Immature natural killer cell (primary cell): ENCODE data around the gene BTG4. TPM values are rescaled to one million over a fixed set of nuclear protein-coding genes. Genes with fewer than 3 reads are reported as not detected.

Source experiments
- polyA plus RNA-seq, 3 donors: library from polyadenylated mRNA; unstranded; fragments of 300-500 nt; fragmentation: Illumina TruSeq; gene quantifications; one replicate each; pipeline ENCODE4 v1.2.3, GENCODE V29; 2021

BTG4 gene
- polyA plus RNA-seq, 3 donors from 2014 or later = not detected

Other genes starting within 250 kb of the BTG4 start
- not detected for gene POU2AF3, start 213.8 kb downstream of the BTG4 start, polyA plus RNA-seq
- under 1 TPM in 1 of 3 donors, not detected in 2; 0.09 TPM for gene POU2AF1, start 133.1 kb downstream of the BTG4 start, polyA plus RNA-seq
- not detected for gene HOATZ, start 2.4 kb upstream of the BTG4 start, polyA plus RNA-seq
- gene LAYN, start 28.3 kb upstream of the BTG4 start, polyA plus RNA-seq = 1 to 10 TPM in 1 of 3 donors, not detected in 2; 1.6 TPM
- gene SIK2, start 90.1 kb upstream of the BTG4 start, polyA plus RNA-seq = under 1 TPM; 0.04 to 0.38 (median 0.13) TPM